ENCODE data around the gene KCNQ5. TPM values are rescaled to one million over a fixed set of nuclear protein-coding genes. Genes with fewer than 3 reads are reported as not detected.

KCNQ5 gene
- polyA plus RNA-seq, 3 donors = not detected

DNA sequence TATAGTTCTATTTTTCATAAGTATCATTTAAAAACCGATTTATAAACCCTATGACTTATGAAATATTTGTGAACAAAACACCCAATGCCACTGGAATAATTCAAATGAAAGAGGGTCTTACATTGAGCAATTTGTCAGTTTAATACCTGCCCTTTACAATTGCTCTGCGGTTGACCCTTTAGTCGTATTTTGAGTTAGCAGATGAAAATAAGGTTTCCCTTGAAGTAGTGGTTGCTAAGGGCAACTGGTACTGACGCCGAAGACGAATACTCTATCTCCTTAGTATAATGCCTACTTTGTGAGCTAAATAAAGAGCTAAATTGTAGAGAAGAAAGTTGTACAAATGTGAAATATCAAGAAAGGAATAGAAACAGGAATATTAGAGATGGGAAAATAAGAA is 69.4 kb downstream of the KCNQ5 start:
- Histone ChIP-seq H3K79me2 (ENCODE audit: insufficient read depth, low read length) (no peaks in the 10 kb centered on the region), H3K4me1 (ENCODE audit: control insufficient read depth in 1 of 2, insufficient read depth in 2 of 2, low read length in 2 of 2) (no peaks in the 10 kb centered on the region), H3K4me3 (replicated peaks in 1 of 3; ENCODE audit: low read depth in 2 of 3, low read length in 3 of 3) (no peak overlapping the region), H3K9ac (ENCODE audit: insufficient read depth, low read length, poor library complexity, severe bottlenecking) (no peak overlapping the region), H3K9me3 (replicated peaks in 1 of 2; ENCODE audit: control insufficient read depth in 1 of 2, insufficient read depth in 1 of 2, low read length in 2 of 2) (no peaks in the 10 kb centered on the region), H3K27ac (ENCODE audit: low read depth in 1 of 2, low read length in 2 of 2) (no peak overlapping the region), H4K20me1 (ENCODE audit: insufficient read depth, low read length) (no peaks in the 10 kb centered on the region), H2AFZ (ENCODE audit: insufficient read depth, low read depth, low read length, poor library complexity, severe bottlenecking) (no peak overlapping the region), H3K4me2 (replicated peaks; ENCODE audit: extremely low read depth, low read length, poor library complexity, severe bottlenecking) (no peak overlapping the region), H3K27me3 (ENCODE audit: control insufficient read depth in 2 of 2, insufficient read depth in 2 of 2, low read length in 2 of 2) (no peaks in the 10 kb centered on the region), H3K36me3 (replicated peaks in 1 of 2; ENCODE audit: control insufficient read depth in 1 of 2, insufficient read depth in 2 of 2, low read length in 2 of 2) (no peaks in the 10 kb centered on the region)
- intact Hi-C loops (cut with micrococcal nuclease) = no loop called here
- TF ChIP-seq, protein P1, sequence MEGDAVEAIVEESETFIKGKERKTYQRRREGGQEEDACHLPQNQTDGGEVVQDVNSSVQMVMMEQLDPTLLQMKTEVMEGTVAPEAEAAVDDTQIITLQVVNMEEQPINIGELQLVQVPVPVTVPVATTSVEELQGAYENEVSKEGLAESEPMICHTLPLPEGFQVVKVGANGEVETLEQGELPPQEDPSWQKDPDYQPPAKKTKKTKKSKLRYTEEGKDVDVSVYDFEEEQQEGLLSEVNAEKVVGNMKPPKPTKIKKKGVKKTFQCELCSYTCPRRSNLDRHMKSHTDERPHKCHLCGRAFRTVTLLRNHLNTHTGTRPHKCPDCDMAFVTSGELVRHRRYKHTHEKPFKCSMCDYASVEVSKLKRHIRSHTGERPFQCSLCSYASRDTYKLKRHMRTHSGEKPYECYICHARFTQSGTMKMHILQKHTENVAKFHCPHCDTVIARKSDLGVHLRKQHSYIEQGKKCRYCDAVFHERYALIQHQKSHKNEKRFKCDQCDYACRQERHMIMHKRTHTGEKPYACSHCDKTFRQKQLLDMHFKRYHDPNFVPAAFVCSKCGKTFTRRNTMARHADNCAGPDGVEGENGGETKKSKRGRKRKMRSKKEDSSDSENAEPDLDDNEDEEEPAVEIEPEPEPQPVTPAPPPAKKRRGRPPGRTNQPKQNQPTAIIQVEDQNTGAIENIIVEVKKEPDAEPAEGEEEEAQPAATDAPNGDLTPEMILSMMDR (IDR thresholded peaks at IDR 0.05) = no peak
- no peak for DNase-seq
- no peak overlapping the region for H3K27ac Mint-ChIP-seq
- WGBS (ENCODE audit: insufficient coverage) = no CpG with 5 or more reads among the region's 6 CpGs
- peaks cover 0 to 3% (median 0%) of the 10 kb centered on the region in 7 donors for H3K9me3 Mint-ChIP-seq
- H3K36me3 Mint-ChIP-seq = peaks cover 1 to 2% of the 10 kb centered on the region in 2 donors
- H3K27me3 Mint-ChIP-seq (ENCODE audit: low read depth in 3 of 3) = peaks cover 0 to 1% (median 0%) of the 10 kb centered on the region in 3 donors
- no peaks in the 10 kb centered on the region for H3K4me1 Mint-ChIP-seq
- H3K4me3 Mint-ChIP-seq = no peak overlapping the region

DNA sequence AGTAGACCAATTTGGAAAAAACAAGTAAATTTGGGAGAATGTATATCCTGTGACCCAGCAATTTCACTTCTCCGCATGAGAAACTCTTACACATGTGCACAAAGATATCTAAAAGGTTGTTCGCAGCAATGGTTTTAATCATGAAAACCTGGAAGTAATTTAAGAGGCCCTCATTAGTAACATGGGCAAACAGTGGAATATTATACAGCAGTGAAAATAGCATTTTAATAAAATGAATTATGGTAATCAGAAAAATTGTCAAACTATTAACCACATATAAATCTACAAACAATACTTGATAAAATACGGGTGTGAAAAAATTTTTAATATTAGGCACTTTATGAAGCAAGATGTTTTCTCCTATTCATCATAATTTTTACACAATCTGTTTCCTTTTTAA is 74.2 kb downstream of the KCNQ5 start:
- no peak overlapping the region for H3K27ac ChIP-seq (ENCODE audit: low read depth in 1 of 2, low read length in 2 of 2)
- no peak overlapping the region for H2AFZ ChIP-seq (ENCODE audit: insufficient read depth, low read depth, low read length, poor library complexity, severe bottlenecking)
- peaks cover 0 to 3% (median 0%) of the 10 kb centered on the region in 7 donors for H3K9me3 Mint-ChIP-seq
- H3K27ac Mint-ChIP-seq = no peak overlapping the region
- intact Hi-C loops (cut with micrococcal nuclease) = no loop called here
- no peak for DNase-seq
- H3K27me3 Mint-ChIP-seq (ENCODE audit: low read depth in 3 of 3) = no peaks in the 10 kb centered on the region
- H3K36me3 Mint-ChIP-seq = peaks cover 0 to 1% of the 10 kb centered on the region in 2 donors
- no peak overlapping the region for H3K4me2 ChIP-seq (replicated peaks; ENCODE audit: extremely low read depth, low read length, poor library complexity, severe bottlenecking)
- no peaks in the 10 kb centered on the region for H3K9me3 ChIP-seq (replicated peaks in 1 of 2; ENCODE audit: control insufficient read depth in 1 of 2, insufficient read depth in 1 of 2, low read length in 2 of 2)
- WGBS (ENCODE audit: insufficient coverage) = no CpG with 5 or more reads among the region's 3 CpGs
- H3K4me1 Mint-ChIP-seq = no peaks in the 10 kb centered on the region
- no peaks in the 10 kb centered on the region for H3K4me1 ChIP-seq (ENCODE audit: control insufficient read depth in 1 of 2, insufficient read depth in 2 of 2, low read length in 2 of 2)
- no peak overlapping the region for H3K4me3 Mint-ChIP-seq
- no peaks in the 10 kb centered on the region for H3K79me2 ChIP-seq (ENCODE audit: insufficient read depth, low read length)
- no peaks in the 10 kb centered on the region for H4K20me1 ChIP-seq (ENCODE audit: insufficient read depth, low read length)
- TF ChIP-seq, protein P1 (IDR thresholded peaks at IDR 0.05) = no peak
- no peaks in the 10 kb centered on the region for H3K36me3 ChIP-seq (replicated peaks in 1 of 2; ENCODE audit: control insufficient read depth in 1 of 2, insufficient read depth in 2 of 2, low read length in 2 of 2)
- H3K4me3 ChIP-seq (replicated peaks in 1 of 3; ENCODE audit: low read depth in 2 of 3, low read length in 3 of 3) = no peak overlapping the region
- H3K9ac ChIP-seq (ENCODE audit: insufficient read depth, low read length, poor library complexity, severe bottlenecking) = no peak overlapping the region
- no peaks in the 10 kb centered on the region for H3K27me3 ChIP-seq (ENCODE audit: control insufficient read depth in 2 of 2, insufficient read depth in 2 of 2, low read length in 2 of 2)

All from CD14-positive monocyte (primary cell).